NT2/D1 (cell line): ENCODE measurements around the gene VWA8.

Source experiments
- SUZ12 ChIP-seq: IDR thresholded peaks from 2 replicates; pipeline ENCODE4 v1.6.1; 2011; ENCODE audit not compliant: insufficient read length, insufficient read depth; ENCODE audit errors: extremely low read depth
- YY1 ChIP-seq: IDR thresholded peaks from 2 replicates; pipeline ENCODE4 v1.6.1; 2011; ENCODE audit not compliant: insufficient read length, insufficient read depth
- ZNF274 ChIP-seq: IDR thresholded peaks from 2 replicates; pipeline ENCODE4 v1.6.1; 2011; ENCODE audit warnings: mild to moderate bottlenecking, low read depth, low read length

DNA sequence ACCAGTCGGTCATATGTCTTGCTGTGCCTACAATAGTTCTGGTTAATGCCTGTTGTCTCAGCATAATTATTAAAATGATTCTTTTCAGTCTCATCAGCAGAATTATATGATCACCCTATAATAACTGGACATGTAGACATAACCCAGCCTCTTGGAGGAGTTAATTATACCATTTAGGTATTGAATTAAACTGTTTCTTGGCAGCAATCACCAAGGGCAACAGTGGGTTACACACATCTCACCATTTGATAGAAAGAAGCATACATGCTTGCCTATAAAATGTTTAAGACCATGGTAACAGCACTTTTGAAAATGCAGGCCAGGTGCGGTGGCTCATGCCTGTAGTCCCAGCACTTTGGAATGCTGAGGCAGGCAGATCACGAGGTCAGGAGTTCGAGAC, 318.9 kb downstream of the VWA8 start:
- TF ChIP-seq YY1 (no peak), ZNF274 (no peak), SUZ12 (no peak)
